Peyer's patch (tissue), 4 donors: ENCODE measurements around the gene ASCC3.

Experiments used
- CTCF ChIP-seq, 6 experiments: fragments of 450-650 bp in 4 of 6; fragments of 200-600 bp in 2 of 6; sonication (generic) in 1 of 6; IDR thresholded peaks; one replicate each; pipeline ENCODE4 v1.5.1; 2017 to 2019; ENCODE audit warnings: antibody characterized with exemption in 6 of 6, mild to moderate bottlenecking in 3 of 6, moderate library complexity in 1 of 6
- POLR2A ChIP-seq, 2 donors: fragments of 450-650 bp; IDR thresholded peaks; one replicate each; pipeline ENCODE4 v1.5.1; 2017; ENCODE audit warnings: antibody characterized with exemption in 2 of 2, mild to moderate bottlenecking in 2 of 2, moderate library complexity in 2 of 2

- TF ChIP-seq CTCF (IDR thresholded peaks at IDR 0.05) (no peak), POLR2A (IDR thresholded peaks at IDR 0.05) (no peak)
These were observed 32.5 kb upstream of the ASCC3 start for GRCh38 chr6:100913400-100914276.
